ENCODE data around the gene EBF4. TPM values are rescaled to one million over a fixed set of nuclear protein-coding genes. Genes with fewer than 3 reads are reported as not detected.

EBF4 gene
- total and polyA plus RNA-seq, 2 of the 8 experiments (the other 6 are each of a cell fraction or from before 2014, with no cell fraction given) = 1.2 to 2.9 TPM

DNA sequence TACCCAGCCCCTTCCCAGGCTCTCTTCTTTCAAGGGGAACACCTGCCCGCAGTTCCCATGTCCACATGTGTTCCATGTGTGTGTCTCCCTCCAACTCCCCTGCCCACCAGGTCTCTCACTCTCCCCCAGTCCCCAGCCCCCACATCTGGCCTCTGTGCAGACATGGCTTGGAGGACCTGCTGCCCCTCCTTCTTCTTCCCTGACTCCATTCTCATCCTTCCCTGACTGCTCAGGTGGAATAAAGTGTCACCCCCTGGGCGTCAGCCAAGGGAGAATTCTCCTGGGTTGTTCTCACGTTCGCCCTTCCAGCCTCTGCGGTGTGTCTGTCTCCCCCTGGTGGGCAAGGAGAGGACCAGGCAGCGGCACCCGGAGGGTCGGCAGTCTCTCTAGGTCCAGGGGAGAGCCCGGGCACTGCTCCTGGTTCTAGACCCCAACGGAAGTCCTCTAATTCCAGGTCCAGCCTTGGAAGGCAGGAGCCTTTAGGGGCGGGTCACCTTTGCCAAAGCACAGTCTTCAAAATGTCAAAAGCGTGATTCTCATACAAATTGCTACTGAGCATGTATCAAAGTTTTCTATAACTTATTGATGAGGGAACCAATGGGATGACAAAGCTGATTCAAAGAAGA, 50.5 kb downstream of the EBF4 start:
- H3K9ac ChIP-seq (replicated peaks in 1 of 4; ENCODE audit: extremely low read depth in 1 of 4, low read depth in 3 of 4, low read length in 3 of 4) = no peak overlapping the region
- no peak overlapping the region for H2BK120ac ChIP-seq (replicated peaks; ENCODE audit: low read depth, low read length)
- H3K79me2 ChIP-seq (ENCODE audit: control insufficient read depth in 1 of 2, insufficient read depth in 2 of 2, low read length in 2 of 2) = no peaks in the 10 kb centered on the region
- no peak overlapping the region for H2AK5ac ChIP-seq (ENCODE audit: low read depth, low read length)
- no peak overlapping the region for H4K5ac ChIP-seq (ENCODE audit: insufficient read length, low read depth, low read length)
- H3K27me3 ChIP-seq (replicated peaks in 1 of 4; ENCODE audit: control insufficient read depth in 3 of 4, extremely low read depth in 1 of 4, insufficient read depth in 3 of 4, low read length in 3 of 4) = peaks cover 0 to 30% (median 9%) of the 10 kb centered on the region in 4 experiments; a peak in 6 of 7 replicates
- H3K56ac ChIP-seq (replicated peaks; ENCODE audit: insufficient read length, low read depth, low read length) = no peak overlapping the region
- POLR2A ChIA-PET (ENCODE audit: partially characterized antibody) = interaction anchor here (0.9 to 1.0 kb wide), 2 partner anchors 54 to 55 kb away, joined by 3 read pairs; no protein-coding TSS in a partner anchor
- H3K9me3 ChIP-seq (ENCODE audit: insufficient read depth in 2 of 2, low read depth in 1 of 2, low read length in 1 of 2) = no peaks in the 10 kb centered on the region
- H2BK15ac ChIP-seq (ENCODE audit: low read length) = 0 out of 2 replicates have a peak overlapping the region, but pooled peaks have one; percentile 40
- FAIRE-seq (peak; percentile 19), DNase-seq (ENCODE audit: low read depth in 1 of 2, low spot score in 2 of 2) (peak; percentile 62 to 85)
- H4K8ac ChIP-seq (ENCODE audit: extremely low read depth, insufficient read depth, low read length) = no peak overlapping the region; the same call in 1 of the 2 replicates
- no peak overlapping the region for H3K4me2 ChIP-seq (ENCODE audit: insufficient read depth in 1 of 2, low read depth in 2 of 2, low read length in 2 of 2)
- no peaks in the 10 kb centered on the region for H3K79me1 ChIP-seq (ENCODE audit: low read depth, low read length)
- no peak overlapping the region for H3K18ac ChIP-seq (ENCODE audit: extremely low read depth, low read length)
- no peak overlapping the region for H3K4ac ChIP-seq (replicated peaks; ENCODE audit: insufficient read length, low read depth, low read length)
- 0 out of 2 replicates have a peak overlapping the region, but pooled peaks have one; percentile 50 for H2BK12ac ChIP-seq (ENCODE audit: low read depth, low read length)
- H3K27ac ChIP-seq (ENCODE audit: low read depth, low read length) = no peak overlapping the region
- 19% methylated on average over 12 of the region's 12 CpGs; no CpG with 5 or more reads in 1 of the 2 experiments for WGBS, 2 experiments (ENCODE audit: extremely low coverage in 1 of 2, insufficient coverage in 1 of 2, insufficient read length in 1 of 2, insufficient replicate concordance in 2 of 2, low coverage in 1 of 2, low lambda C conversion rate in 2 of 2, missing lambda C conversion rate in 1 of 2)
- H2AFZ ChIP-seq (ENCODE audit: low read length) = no peak overlapping the region
- H2BK20ac ChIP-seq (ENCODE audit: low read length) = no peak overlapping the region
- no peaks in the 10 kb centered on the region; the same call in 1 of the 2 replicates for H3K23me2 ChIP-seq (ENCODE audit: low read depth, low read length)
- no peak overlapping the region for H3K14ac ChIP-seq (ENCODE audit: insufficient read length)
- H3K23ac ChIP-seq (ENCODE audit: insufficient read length) = no peak overlapping the region
- no peak overlapping the region for H3K4me3 ChIP-seq (ENCODE audit: extremely low read depth in 1 of 4, insufficient read depth in 2 of 4, low read depth in 3 of 4, low read length in 4 of 4)
- peaks cover 2 to 11% (median 6%) of the 10 kb centered on the region in 4 experiments for H3K4me1 ChIP-seq (replicated peaks in 1 of 4; ENCODE audit: control insufficient read depth in 3 of 4, insufficient read depth in 4 of 4, low read length in 3 of 4)
- H4K91ac ChIP-seq (replicated peaks; ENCODE audit: insufficient read length, low read length) = no peak overlapping the region
- H2BK5ac ChIP-seq (ENCODE audit: low read depth, low read length) = no peak overlapping the region
- H4K20me1 ChIP-seq (replicated peaks in 1 of 2; ENCODE audit: control insufficient read depth in 1 of 2, insufficient read depth in 2 of 2, low read length in 2 of 2) = no peaks in the 10 kb centered on the region
- no peaks in the 10 kb centered on the region for H3K36me3 ChIP-seq (ENCODE audit: control insufficient read depth in 2 of 4, insufficient read depth in 4 of 4, low read length in 3 of 4)
- CTCF ChIA-PET (ENCODE audit: partially characterized antibody) = interaction anchor here (0.7 to 18.6 kb wide), 15 partner anchors 9 to 122 kb away, joined by 3 to 286 read pairs (median 7); partner anchors contain the start of gene EBF4
- no peak for TF ChIP-seq ZNF274 (IDR thresholded peaks at IDR 0.05; ENCODE audit: borderline replicate concordance, extremely low read depth, low read length)
- TF ChIP-seq, protein P1, sequence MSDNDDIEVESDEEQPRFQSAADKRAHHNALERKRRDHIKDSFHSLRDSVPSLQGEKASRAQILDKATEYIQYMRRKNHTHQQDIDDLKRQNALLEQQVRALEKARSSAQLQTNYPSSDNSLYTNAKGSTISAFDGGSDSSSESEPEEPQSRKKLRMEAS (IDR thresholded peaks at IDR 0.05) = peak; percentile 47; the same call in 1 of the 2 replicates
- no peak for TF ChIP-seq KDM1A (IDR thresholded peaks at IDR 0.05; ENCODE audit: borderline replicate concordance, low read length)
- TF ChIP-seq, protein P2, sequence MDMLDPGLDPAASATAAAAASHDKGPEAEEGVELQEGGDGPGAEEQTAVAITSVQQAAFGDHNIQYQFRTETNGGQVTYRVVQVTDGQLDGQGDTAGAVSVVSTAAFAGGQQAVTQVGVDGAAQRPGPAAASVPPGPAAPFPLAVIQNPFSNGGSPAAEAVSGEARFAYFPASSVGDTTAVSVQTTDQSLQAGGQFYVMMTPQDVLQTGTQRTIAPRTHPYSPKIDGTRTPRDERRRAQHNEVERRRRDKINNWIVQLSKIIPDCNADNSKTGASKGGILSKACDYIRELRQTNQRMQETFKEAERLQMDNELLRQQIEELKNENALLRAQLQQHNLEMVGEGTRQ (IDR thresholded peaks at IDR 0.05; ENCODE audit: low read length) = no peak
- peak; percentile 82 to 89 for TF ChIP-seq RAD21 (IDR thresholded peaks at IDR 0.05 in 1 of 2, conservative IDR thresholded peaks at IDR 0.05 in 1 of 2; ENCODE audit: low read depth in 2 of 2, low read length in 2 of 2)
- TF ChIP-seq CTBP2 (IDR thresholded peaks at IDR 0.05; ENCODE audit: borderline replicate concordance, insufficient read depth, insufficient read length, low read length) = no peak
- no peak for TF ChIP-seq BCL11A (IDR thresholded peaks at IDR 0.05; ENCODE audit: low read depth in 2 of 2, low read length in 2 of 2)
- no peak for TF ChIP-seq BRCA1 (IDR thresholded peaks at IDR 0.05; ENCODE audit: low read depth, low read length)
- TF ChIP-seq TBP (IDR thresholded peaks at IDR 0.05; ENCODE audit: low read depth, low read length) = no peak

Measured in H1 (cell line).